SK-N-SH treated with all-trans-retinoic acid at 6 μM for 48 hours (cell line): ENCODE results near the gene CDC14B.
"Not testable (repeated sequence)": the region's sequence is repeated elsewhere in the genome, so short reads cannot be mapped to it uniquely, and the experiment has no call there.

ENCODE experiments used
- ATAC-seq: fragments of 200-7000 bp; cut with Tn5 transposase; 3 replicates; pipeline ENCODE4 v1.9.1; 2020; ENCODE audit warnings: mild to moderate bottlenecking, moderate library complexity
- BACH2 ChIP-seq: fragments of 250-450 bp; sonication (Bioruptor Pico); IDR thresholded peaks from 2 replicates; pipeline ENCODE4 v1.9.0; 2021; ENCODE audit warnings: mild to moderate bottlenecking, borderline replicate concordance
- CSDC2 ChIP-seq: fragments of 250-450 bp; sonication (Bioruptor Pico); IDR thresholded peaks from 2 replicates; pipeline ENCODE4 v1.5.0; 2020; ENCODE audit warnings: mild to moderate bottlenecking, moderate library complexity
- GLIS3 ChIP-seq: fragments of 250-450 bp; sonication (Bioruptor Pico); IDR thresholded peaks from 2 replicates; pipeline ENCODE4 v1.5.0; 2020; ENCODE audit warnings: mild to moderate bottlenecking, moderate library complexity
- ISL1 ChIP-seq: fragments of 250-450 bp; sonication (Bioruptor Pico); IDR thresholded peaks from 2 replicates; pipeline ENCODE4 v2.1.2; 2022; ENCODE audit warnings: mild to moderate bottlenecking, moderate library complexity
- OSR1 ChIP-seq: fragments of 250-450 bp; sonication (Bioruptor Pico); IDR thresholded peaks from 2 replicates; pipeline ENCODE4 v1.8.0; 2022; ENCODE audit warnings: moderate library complexity, mild to moderate bottlenecking, inconsistent platforms
- RARB ChIP-seq: fragments of 250-450 bp; sonication (Bioruptor Pico); IDR thresholded peaks from 2 replicates; pipeline ENCODE4 v1.8.0; 2021; ENCODE audit warnings: mild to moderate bottlenecking, moderate library complexity
- SNAI2 ChIP-seq: fragments of 250-450 bp; sonication (Bioruptor Pico); IDR thresholded peaks from 2 replicates; pipeline ENCODE4 v1.5.0; 2020; ENCODE audit warnings: mild to moderate bottlenecking, moderate library complexity
- TCF4 ChIP-seq: fragments of 250-450 bp; sonication (Bioruptor Pico); IDR thresholded peaks from 2 replicates; pipeline ENCODE4 v1.8.0; 2021; ENCODE audit warnings: mild to moderate bottlenecking, moderate library complexity, borderline replicate concordance
- TOX ChIP-seq: fragments of 250-450 bp; sonication (Bioruptor Pico); IDR thresholded peaks from 2 replicates; pipeline ENCODE4 v1.8.0; 2021; ENCODE audit warnings: mild to moderate bottlenecking, moderate library complexity, borderline replicate concordance
- ZFP3 ChIP-seq: fragments of 250-450 bp; sonication (Bioruptor Pico); IDR thresholded peaks from 2 replicates; pipeline ENCODE4 v1.5.0; 2020; ENCODE audit warnings: mild to moderate bottlenecking, moderate library complexity
- ZNF8 ChIP-seq: fragments of 450-650 bp; formaldehyde crosslinking; IDR thresholded peaks from 2 replicates; pipeline ENCODE4 v1.5.0; 2020; ENCODE audit warnings: mild to moderate bottlenecking, moderate library complexity
- TF ChIP-seq, protein P1 (sequence below): fragments of 250-450 bp; sonication (Bioruptor Pico); IDR thresholded peaks from 2 replicates; pipeline ENCODE4 v1.5.1; 2020; ENCODE audit warnings: low read depth, mild to moderate bottlenecking, moderate library complexity
- TF ChIP-seq, protein P2 (sequence below): fragments of 250-450 bp; sonication (Bioruptor Pico); IDR thresholded peaks from 2 replicates; pipeline ENCODE4 v1.5.1; 2021; ENCODE audit warnings: mild to moderate bottlenecking, moderate library complexity
- TF ChIP-seq, protein P3 (sequence below): fragments of 250-450 bp; sonication (Bioruptor Pico); IDR thresholded peaks from 2 replicates; pipeline ENCODE4 v1.8.0; 2021; ENCODE audit warnings: low read depth, mild to moderate bottlenecking, moderate library complexity, borderline replicate concordance
- TF ChIP-seq, protein P4 (sequence below): fragments of 250-450 bp; sonication (Bioruptor Pico); IDR thresholded peaks from 2 replicates; pipeline ENCODE4 v1.8.0; 2020; ENCODE audit warnings: mild to moderate bottlenecking, moderate library complexity, borderline replicate concordance
- TF ChIP-seq, protein P5 (sequence below): fragments of 250-450 bp; sonication (Bioruptor Pico); IDR thresholded peaks from 2 replicates; pipeline ENCODE4 v1.5.0; 2020; ENCODE audit warnings: mild to moderate bottlenecking, moderate library complexity

The CDC14B gene

DNA sequence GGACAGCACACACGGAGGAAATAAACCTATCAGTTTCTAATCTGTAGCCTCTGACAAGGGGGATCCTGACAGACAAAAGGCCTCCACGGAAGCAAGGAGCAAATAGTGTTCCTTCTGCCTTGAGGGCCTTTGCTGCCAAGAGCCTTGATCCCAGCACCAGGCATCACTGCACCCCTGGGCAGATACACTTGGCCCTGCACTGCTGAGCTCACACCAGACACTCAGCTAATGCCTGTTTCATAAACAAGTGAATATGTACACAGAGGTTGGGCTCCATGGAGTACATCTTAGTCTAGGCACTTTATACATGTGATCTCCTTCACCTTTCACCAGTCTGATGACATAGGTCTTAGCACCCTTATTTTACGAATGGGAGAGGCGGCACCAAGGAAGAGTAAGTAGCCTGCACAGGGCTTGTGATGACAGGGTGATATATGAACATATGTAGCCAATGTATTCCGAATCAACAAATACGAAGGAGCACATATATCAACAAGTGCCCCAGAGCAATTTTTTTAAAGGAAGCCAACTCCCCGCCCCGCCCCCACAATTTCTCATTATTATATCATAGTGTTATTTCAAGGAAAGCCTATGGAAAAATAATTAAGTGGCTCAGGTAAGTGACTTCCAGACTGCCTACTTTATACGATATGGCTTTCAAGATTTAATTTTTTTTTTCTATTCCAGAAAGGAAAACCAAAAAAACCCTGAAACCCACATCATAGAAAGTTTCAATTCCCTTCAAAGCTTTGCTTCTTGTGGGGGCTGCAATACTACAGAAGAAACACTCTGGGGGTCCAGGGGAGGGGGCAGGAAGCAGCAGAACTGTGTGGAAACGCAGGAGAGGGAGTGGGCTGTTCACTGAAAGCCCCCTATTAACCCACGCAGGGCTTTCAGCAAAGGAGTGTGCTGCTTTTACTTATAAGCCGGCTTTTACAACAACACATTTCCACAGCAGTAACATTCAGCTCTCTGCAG lies 32.0 kb downstream of the CDC14B start:
- TF ChIP-seq, protein P1, sequence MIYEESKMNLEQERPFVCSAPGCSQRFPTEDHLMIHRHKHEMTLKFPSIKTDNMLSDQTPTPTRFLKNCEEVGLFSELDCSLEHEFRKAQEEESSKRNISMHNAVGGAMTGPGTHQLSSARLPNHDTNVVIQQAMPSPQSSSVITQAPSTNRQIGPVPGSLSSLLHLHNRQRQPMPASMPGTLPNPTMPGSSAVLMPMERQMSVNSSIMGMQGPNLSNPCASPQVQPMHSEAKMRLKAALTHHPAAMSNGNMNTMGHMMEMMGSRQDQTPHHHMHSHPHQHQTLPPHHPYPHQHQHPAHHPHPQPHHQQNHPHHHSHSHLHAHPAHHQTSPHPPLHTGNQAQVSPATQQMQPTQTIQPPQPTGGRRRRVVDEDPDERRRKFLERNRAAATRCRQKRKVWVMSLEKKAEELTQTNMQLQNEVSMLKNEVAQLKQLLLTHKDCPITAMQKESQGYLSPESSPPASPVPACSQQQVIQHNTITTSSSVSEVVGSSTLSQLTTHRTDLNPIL: no peak
- no peak for TF ChIP-seq CSDC2 (CRISPR knock-in tag)
- TF ChIP-seq, protein P2, sequence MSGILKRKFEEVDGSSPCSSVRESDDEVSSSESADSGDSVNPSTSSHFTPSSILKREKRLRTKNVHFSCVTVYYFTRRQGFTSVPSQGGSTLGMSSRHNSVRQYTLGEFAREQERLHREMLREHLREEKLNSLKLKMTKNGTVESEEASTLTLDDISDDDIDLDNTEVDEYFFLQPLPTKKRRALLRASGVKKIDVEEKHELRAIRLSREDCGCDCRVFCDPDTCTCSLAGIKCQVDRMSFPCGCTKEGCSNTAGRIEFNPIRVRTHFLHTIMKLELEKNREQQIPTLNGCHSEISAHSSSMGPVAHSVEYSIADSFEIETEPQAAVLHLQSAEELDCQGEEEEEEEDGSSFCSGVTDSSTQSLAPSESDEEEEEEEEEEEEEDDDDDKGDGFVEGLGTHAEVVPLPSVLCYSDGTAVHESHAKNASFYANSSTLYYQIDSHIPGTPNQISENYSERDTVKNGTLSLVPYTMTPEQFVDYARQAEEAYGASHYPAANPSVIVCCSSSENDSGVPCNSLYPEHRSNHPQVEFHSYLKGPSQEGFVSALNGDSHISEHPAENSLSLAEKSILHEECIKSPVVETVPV (CRISPR knock-in tag): no peak
- no peak for TF ChIP-seq GLIS3 (CRISPR knock-in tag)
- TF ChIP-seq, protein P3, sequence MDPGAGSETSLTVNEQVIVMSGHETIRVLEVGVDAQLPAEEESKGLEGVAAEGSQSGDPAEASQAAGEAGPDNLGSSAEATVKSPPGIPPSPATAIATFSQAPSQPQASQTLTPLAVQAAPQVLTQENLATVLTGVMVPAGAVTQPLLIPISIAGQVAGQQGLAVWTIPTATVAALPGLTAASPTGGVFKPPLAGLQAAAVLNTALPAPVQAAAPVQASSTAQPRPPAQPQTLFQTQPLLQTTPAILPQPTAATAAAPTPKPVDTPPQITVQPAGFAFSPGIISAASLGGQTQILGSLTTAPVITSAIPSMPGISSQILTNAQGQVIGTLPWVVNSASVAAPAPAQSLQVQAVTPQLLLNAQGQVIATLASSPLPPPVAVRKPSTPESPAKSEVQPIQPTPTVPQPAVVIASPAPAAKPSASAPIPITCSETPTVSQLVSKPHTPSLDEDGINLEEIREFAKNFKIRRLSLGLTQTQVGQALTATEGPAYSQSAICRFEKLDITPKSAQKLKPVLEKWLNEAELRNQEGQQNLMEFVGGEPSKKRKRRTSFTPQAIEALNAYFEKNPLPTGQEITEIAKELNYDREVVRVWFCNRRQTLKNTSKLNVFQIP: no peak
- TF ChIP-seq, all 23 proteins: peak for 0
- no peak for ATAC-seq

DNA sequence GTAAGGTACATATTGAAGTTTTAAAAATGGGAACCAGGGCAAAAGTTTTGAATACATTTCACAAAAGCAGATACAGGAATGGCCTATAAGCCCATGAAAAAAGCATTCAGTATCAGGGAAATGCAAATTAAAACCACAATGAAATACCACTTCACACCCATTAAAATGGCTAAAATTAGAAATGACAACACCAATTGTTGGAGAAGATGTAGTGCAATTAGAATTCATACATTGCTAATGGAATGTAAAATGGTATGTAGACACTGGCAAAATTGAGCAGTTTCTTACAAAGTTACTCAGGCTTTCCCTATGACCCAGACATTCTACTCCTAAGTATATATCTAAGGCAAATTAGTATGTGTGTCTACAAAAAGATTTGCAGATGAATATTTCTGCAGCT lies 34.2 kb downstream of the CDC14B start:
- ATAC-seq: no peak
- TF ChIP-seq SNAI2 (CRISPR knock-in tag): no peak
- no peak for TF ChIP-seq TCF4 (CRISPR knock-in tag)
- TF ChIP-seq, protein P4, sequence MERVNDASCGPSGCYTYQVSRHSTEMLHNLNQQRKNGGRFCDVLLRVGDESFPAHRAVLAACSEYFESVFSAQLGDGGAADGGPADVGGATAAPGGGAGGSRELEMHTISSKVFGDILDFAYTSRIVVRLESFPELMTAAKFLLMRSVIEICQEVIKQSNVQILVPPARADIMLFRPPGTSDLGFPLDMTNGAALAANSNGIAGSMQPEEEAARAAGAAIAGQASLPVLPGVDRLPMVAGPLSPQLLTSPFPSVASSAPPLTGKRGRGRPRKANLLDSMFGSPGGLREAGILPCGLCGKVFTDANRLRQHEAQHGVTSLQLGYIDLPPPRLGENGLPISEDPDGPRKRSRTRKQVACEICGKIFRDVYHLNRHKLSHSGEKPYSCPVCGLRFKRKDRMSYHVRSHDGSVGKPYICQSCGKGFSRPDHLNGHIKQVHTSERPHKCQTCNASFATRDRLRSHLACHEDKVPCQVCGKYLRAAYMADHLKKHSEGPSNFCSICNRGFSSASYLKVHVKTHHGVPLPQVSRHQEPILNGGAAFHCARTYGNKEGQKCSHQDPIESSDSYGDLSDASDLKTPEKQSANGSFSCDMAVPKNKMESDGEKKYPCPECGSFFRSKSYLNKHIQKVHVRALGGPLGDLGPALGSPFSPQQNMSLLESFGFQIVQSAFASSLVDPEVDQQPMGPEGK (CRISPR knock-in tag): no peak
- no peak for TF ChIP-seq ZFP3 (CRISPR knock-in tag)
- TF ChIP-seq, protein P5, sequence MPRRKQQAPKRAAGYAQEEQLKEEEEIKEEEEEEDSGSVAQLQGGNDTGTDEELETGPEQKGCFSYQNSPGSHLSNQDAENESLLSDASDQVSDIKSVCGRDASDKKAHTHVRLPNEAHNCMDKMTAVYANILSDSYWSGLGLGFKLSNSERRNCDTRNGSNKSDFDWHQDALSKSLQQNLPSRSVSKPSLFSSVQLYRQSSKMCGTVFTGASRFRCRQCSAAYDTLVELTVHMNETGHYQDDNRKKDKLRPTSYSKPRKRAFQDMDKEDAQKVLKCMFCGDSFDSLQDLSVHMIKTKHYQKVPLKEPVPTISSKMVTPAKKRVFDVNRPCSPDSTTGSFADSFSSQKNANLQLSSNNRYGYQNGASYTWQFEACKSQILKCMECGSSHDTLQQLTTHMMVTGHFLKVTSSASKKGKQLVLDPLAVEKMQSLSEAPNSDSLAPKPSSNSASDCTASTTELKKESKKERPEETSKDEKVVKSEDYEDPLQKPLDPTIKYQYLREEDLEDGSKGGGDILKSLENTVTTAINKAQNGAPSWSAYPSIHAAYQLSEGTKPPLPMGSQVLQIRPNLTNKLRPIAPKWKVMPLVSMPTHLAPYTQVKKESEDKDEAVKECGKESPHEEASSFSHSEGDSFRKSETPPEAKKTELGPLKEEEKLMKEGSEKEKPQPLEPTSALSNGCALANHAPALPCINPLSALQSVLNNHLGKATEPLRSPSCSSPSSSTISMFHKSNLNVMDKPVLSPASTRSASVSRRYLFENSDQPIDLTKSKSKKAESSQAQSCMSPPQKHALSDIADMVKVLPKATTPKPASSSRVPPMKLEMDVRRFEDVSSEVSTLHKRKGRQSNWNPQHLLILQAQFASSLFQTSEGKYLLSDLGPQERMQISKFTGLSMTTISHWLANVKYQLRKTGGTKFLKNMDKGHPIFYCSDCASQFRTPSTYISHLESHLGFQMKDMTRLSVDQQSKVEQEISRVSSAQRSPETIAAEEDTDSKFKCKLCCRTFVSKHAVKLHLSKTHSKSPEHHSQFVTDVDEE (CRISPR knock-in tag): no peak
- TF ChIP-seq, protein P2 (CRISPR knock-in tag): no peak
- TF ChIP-seq ZNF8 (CRISPR knock-in tag): no peak
- TF ChIP-seq TOX: no peak
- no peak for TF ChIP-seq RARB (CRISPR knock-in tag)
- TF ChIP-seq, protein P1: no peak
- TF ChIP-seq BACH2 (CRISPR knock-in tag): no peak
- TF ChIP-seq GLIS3 (CRISPR knock-in tag): no peak
- no peak for TF ChIP-seq CSDC2 (CRISPR knock-in tag)
- TF ChIP-seq ISL1 (CRISPR knock-in tag): no peak
- TF ChIP-seq, protein P3: no peak
- TF ChIP-seq OSR1 (CRISPR knock-in tag): no peak

DNA sequence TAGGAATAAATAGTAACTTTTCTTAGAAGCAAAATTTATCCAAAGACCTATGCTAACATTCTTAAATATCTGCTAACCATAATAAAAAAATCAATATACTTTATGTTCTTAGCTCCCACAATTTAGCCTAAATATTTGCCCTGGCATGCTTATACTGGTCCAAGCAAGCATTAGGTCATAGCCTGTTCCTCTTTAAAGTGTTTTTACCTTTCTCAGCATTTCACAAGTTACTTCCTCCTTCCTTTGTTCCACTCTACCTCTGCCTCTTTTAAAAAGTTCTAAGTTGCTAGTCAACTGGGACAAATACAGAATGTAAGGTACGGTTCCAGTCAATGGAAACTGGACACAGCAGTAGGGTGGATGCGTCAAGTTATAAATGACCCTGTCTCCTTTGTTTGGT lies 37.4 kb downstream of the CDC14B start:
- not testable (repeated sequence) for ATAC-seq
